Neural cell (in vitro differentiated cells): ENCODE data around the gene ALK. TPM values are rescaled to one million over a fixed set of nuclear protein-coding genes. Genes with fewer than 3 reads are reported as not detected.

Experiments
- H2AFZ ChIP-seq: fragments of 200-600, 300-800 bp; sonication (generic), shearing (Covaris generic); 2 replicates; pipeline ENCODE4 v1.6.0; 2014; ENCODE audit warnings: low read depth, mild to moderate bottlenecking, antibody characterized with exemption, low read length, moderate library complexity
- H3F3A ChIP-seq: fragments of 200-600 bp; shearing (Covaris generic); 2 replicates; pipeline ENCODE4 v1.6.1; 2016; ENCODE audit warnings: mild to moderate bottlenecking, moderate library complexity, mixed read lengths, antibody characterized with exemption, low read length; ENCODE audit not compliant: insufficient read depth, poor library complexity, severe bottlenecking
- H3K27ac ChIP-seq: fragments of 200-600, 300-800 bp; sonication (generic), shearing (Covaris generic); 2 replicates; pipeline ENCODE4 v1.5.1; 2014; ENCODE audit warnings: mild to moderate bottlenecking, low read length, moderate library complexity
- H3K27me3 ChIP-seq: fragments of 300-800, 200-600 bp; sonication (generic), shearing (Covaris generic); 2 replicates; pipeline ENCODE4 v1.6.0; 2014; ENCODE audit warnings: mild to moderate bottlenecking, low read depth, low read length, moderate library complexity; ENCODE audit not compliant: insufficient read depth
- H3K36me3 ChIP-seq: fragments of 300-800, 200-600 bp; sonication (generic), shearing (Covaris generic); 2 replicates; pipeline ENCODE4 v1.5.1; 2014; ENCODE audit warnings: mild to moderate bottlenecking, antibody characterized with exemption, low read length, moderate library complexity; ENCODE audit not compliant: insufficient read depth
- H3K4me2 ChIP-seq: fragments of 300-800, 200-600 bp; sonication (generic), shearing (Covaris generic); 2 replicates; pipeline ENCODE4 v1.6.0; 2014; ENCODE audit warnings: mild to moderate bottlenecking, low read length
- H3K4me3 ChIP-seq: fragments of 300-800, 200-600 bp; sonication (generic), shearing (Covaris generic); 2 replicates; pipeline ENCODE4 v1.5.1; 2014; ENCODE audit warnings: mild to moderate bottlenecking, low read length, moderate library complexity
- H3K79me2 ChIP-seq: fragments of 200-600 bp; shearing (Covaris generic); replicated peaks from 2 replicates; pipeline ENCODE4 v1.6.0; 2014; ENCODE audit warnings: mild to moderate bottlenecking, low read length, moderate library complexity; ENCODE audit not compliant: insufficient read depth
- H3K9ac ChIP-seq: fragments of 300-800, 200-600 bp; sonication (generic), shearing (Covaris generic); 2 replicates; pipeline ENCODE4 v1.6.1; 2016; ENCODE audit warnings: mild to moderate bottlenecking, low read length, mixed read lengths
- H3K9me2 ChIP-seq: fragments of 200-600 bp; shearing (Covaris generic); 2 replicates; pipeline ENCODE4 v1.6.1; 2016; ENCODE audit warnings: mild to moderate bottlenecking, low read length, mixed read lengths; ENCODE audit not compliant: insufficient read depth
- H3K9me3 ChIP-seq: fragments of 200-600, 300-800 bp; sonication (generic), shearing (Covaris generic); 2 replicates; pipeline ENCODE4 v1.6.1; 2016; ENCODE audit warnings: mild to moderate bottlenecking, mixed run types, low read length, moderate library complexity, mixed read lengths
- H4K20me1 ChIP-seq: fragments of 200-600 bp; shearing (Covaris generic); 2 replicates; pipeline ENCODE4 v1.6.1; 2016; ENCODE audit warnings: mild to moderate bottlenecking, mixed run types; ENCODE audit not compliant: insufficient read depth
- CTCF ChIP-seq: fragments of 450-650 bp; IDR thresholded peaks from 2 replicates; pipeline ENCODE4 v1.5.1; 2014; ENCODE audit warnings: antibody characterized with exemption, mild to moderate bottlenecking, moderate library complexity; ENCODE audit not compliant: poor library complexity, severe bottlenecking
- EP300 ChIP-seq: fragments of 450-650 bp; conservative IDR thresholded peaks from 2 replicates; pipeline ENCODE4 v1.6.1; 2014; ENCODE audit warnings: antibody characterized with exemption, mild to moderate bottlenecking, moderate library complexity; ENCODE audit not compliant: poor library complexity, severe bottlenecking
- EZH2 ChIP-seq: fragments of 200-600, 300-800 bp; shearing (Covaris generic), sonication (generic); IDR thresholded peaks from 2 replicates; pipeline ENCODE4 v1.6.1; 2014; ENCODE audit warnings: antibody characterized with exemption, low read length, borderline replicate concordance, mild to moderate bottlenecking; ENCODE audit not compliant: insufficient read depth, poor library complexity, severe bottlenecking
- MXI1 ChIP-seq: fragments of 450-650 bp; conservative IDR thresholded peaks from 2 replicates; pipeline ENCODE4 v1.6.1; 2014; ENCODE audit warnings: antibody characterized with exemption, mild to moderate bottlenecking; ENCODE audit not compliant: poor library complexity, severe bottlenecking
- POLR2AphosphoS5 ChIP-seq: IDR thresholded peaks from 2 replicates; pipeline ENCODE4 v1.6.1; 2012
- RAD21 ChIP-seq: fragments of 450-650 bp; conservative IDR thresholded peaks from 2 replicates; pipeline ENCODE4 v1.6.1; 2014; ENCODE audit warnings: antibody characterized with exemption, mild to moderate bottlenecking, moderate library complexity
- REST ChIP-seq: IDR thresholded peaks from 2 replicates; pipeline ENCODE4 v1.6.1; 2012; ENCODE audit warnings: borderline replicate concordance
- SMC3 ChIP-seq: fragments of 450-650 bp; conservative IDR thresholded peaks from 2 replicates; pipeline ENCODE4 v1.6.1; 2014; ENCODE audit warnings: antibody characterized with exemption, mild to moderate bottlenecking, moderate library complexity; ENCODE audit not compliant: poor library complexity
- TAF1 ChIP-seq: IDR thresholded peaks from 2 replicates; pipeline ENCODE4 v1.6.1; 2012; ENCODE audit warnings: low read depth
- polyA plus RNA-seq: library from polyadenylated mRNA; depleted of rRNA; stranded (reverse); fragments of >200 nt; gene quantifications from 2 replicates; pipeline ENCODE4 v1.2.3, GENCODE V29; 2014

ALK gene
- polyA plus RNA-seq, 1 donor from 2014 or later, result 7.1 TPM

GRCh38 chr2:29563697-29564096 lies 357.7 kb downstream of the ALK start:
- no peaks in the 10 kb centered on the region for H3K36me3 ChIP-seq
- H3K79me2 ChIP-seq, result no peaks in the 10 kb centered on the region
- H3K9ac ChIP-seq, result no peak overlapping the region
- no peaks in the 10 kb centered on the region for H3K9me2 ChIP-seq
- no peaks in the 10 kb centered on the region for H3F3A ChIP-seq
- TF ChIP-seq RAD21 (no peak), POLR2AphosphoS5 (no peak), EP300 (no peak), EZH2 (no peak), REST (no peak), MXI1 (no peak), SMC3 (no peak), TAF1 (no peak), CTCF (no peak)
- H4K20me1 ChIP-seq, result no peaks in the 10 kb centered on the region
- H3K27me3 ChIP-seq, result no peaks in the 10 kb centered on the region
- H3K4me3 ChIP-seq, result no peak overlapping the region
- H3K9me3 ChIP-seq, result no peaks in the 10 kb centered on the region
- no peak overlapping the region for H3K4me2 ChIP-seq
- no peak overlapping the region for H3K27ac ChIP-seq
- H2AFZ ChIP-seq, result no peak overlapping the region

GRCh38 chr2:29562896-29563295 lies 358.5 kb downstream of the ALK start:
- Histone ChIP-seq H3K4me2 (no peak overlapping the region), H3K9me3 (no peaks in the 10 kb centered on the region), H3K9ac (no peak overlapping the region), H3F3A (no peaks in the 10 kb centered on the region), H3K9me2 (no peaks in the 10 kb centered on the region), H3K36me3 (no peaks in the 10 kb centered on the region), H3K27me3 (no peaks in the 10 kb centered on the region), H3K4me3 (no peak overlapping the region), H3K27ac (no peak overlapping the region), H3K79me2 (no peaks in the 10 kb centered on the region), H2AFZ (no peak overlapping the region), H4K20me1 (no peaks in the 10 kb centered on the region)
- TF ChIP-seq REST (no peak), EP300 (no peak), MXI1 (no peak), TAF1 (no peak), CTCF (no peak), EZH2 (no peak), SMC3 (no peak), POLR2AphosphoS5 (no peak), RAD21 (no peak)
